Heart left ventricle (tissue), 13 donors: ENCODE results near the gene NEK4.

Source experiments
- POLR2A ChIP-seq, 2 donors: fragments of 450-650 bp; IDR thresholded peaks; one replicate each; pipeline ENCODE4 v1.6.1; 2017; ENCODE audit warnings: antibody characterized with exemption in 2 of 2, mild to moderate bottlenecking in 2 of 2, moderate library complexity in 2 of 2
- TF ChIP-seq, protein P1 (sequence below), 12 donors: fragments of 200-600 bp; sonication (generic) in 4 of 12; IDR thresholded peaks; one replicate each; pipeline versions ENCODE4 v1.5.0 to v1.8.0; 2018 to 2022; ENCODE audit warnings: antibody characterized with exemption in 12 of 12, mild to moderate bottlenecking in 5 of 12
- donor health status: ischemic (EF 13 %, LVEDD 7.1; RV severe dilation, severe dysfunction).
- donor health status: DM: no; HTN: yes; CAD: no.
- donor health status: DM: no; HTN: no; CAD: no.
- donor health status: ischemic (EF 25% LVEDD 6.9; RV normal size, moderate dysfunction).
- donor health status: ischemic (EF 25% LVEDD 5.7; RV mildly dilated, moderate dysfunction).
- donor health status: ischemic (EF 35%, LVEDD 5.7; RV mildly dilated, moderate dysfunction).
- donor health status: nonischemic (EF 11% LVEDD 7.7; RV severe dilation, severe dysfunction).
- donor health status: DM: yes; HTN: yes; CAD: no.
- donor health status: PGD.
- donor health status: ischemic (EF 29% LVEDD 5.4; RV normal size, mild dysfunction).
- donor health status: nonischemic (EF 23%, LVEDD 6.1; RV moderate dilation, normal function).

DNA sequence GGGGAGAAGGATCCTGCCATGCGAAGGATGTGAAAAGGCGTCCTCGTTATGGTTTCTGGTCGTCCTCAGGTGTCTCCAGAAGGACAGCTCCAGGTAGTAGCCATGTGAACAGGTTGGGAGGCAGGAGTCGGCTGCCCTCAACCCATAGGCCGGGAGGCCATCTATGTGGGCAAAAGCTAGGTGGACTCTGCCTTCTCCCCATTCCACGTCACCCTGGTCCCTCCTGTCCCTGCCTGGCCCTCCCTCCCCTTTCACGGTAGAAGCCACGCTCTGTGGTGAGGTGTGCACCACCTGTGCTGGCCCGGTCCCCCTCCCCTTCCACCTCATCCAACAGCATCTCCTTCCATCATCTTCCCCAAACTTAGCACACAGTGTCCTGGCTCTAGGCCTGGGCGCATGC is 40.2 kb upstream of the NEK4 start:
- TF ChIP-seq, protein P1, sequence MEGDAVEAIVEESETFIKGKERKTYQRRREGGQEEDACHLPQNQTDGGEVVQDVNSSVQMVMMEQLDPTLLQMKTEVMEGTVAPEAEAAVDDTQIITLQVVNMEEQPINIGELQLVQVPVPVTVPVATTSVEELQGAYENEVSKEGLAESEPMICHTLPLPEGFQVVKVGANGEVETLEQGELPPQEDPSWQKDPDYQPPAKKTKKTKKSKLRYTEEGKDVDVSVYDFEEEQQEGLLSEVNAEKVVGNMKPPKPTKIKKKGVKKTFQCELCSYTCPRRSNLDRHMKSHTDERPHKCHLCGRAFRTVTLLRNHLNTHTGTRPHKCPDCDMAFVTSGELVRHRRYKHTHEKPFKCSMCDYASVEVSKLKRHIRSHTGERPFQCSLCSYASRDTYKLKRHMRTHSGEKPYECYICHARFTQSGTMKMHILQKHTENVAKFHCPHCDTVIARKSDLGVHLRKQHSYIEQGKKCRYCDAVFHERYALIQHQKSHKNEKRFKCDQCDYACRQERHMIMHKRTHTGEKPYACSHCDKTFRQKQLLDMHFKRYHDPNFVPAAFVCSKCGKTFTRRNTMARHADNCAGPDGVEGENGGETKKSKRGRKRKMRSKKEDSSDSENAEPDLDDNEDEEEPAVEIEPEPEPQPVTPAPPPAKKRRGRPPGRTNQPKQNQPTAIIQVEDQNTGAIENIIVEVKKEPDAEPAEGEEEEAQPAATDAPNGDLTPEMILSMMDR (IDR thresholded peaks at IDR 0.05), result no peak
- TF ChIP-seq POLR2A (IDR thresholded peaks at IDR 0.05), result no peak
